Panc1 (cell line): ENCODE results near the gene AGBL1. TPM values are rescaled to one million over a fixed set of nuclear protein-coding genes. Genes with fewer than 3 reads are reported as not detected.

ENCODE experiments used
- ATAC-seq: fragments of 200-7000 bp; cut with Tn5 transposase; 2 replicates; pipeline ENCODE4 v1.9.1; 2020; ENCODE audit warnings: mild to moderate bottlenecking, moderate library complexity
- BruUV-seq: library from RNA; stranded (reverse); fragments of 400-500 nt; replicated peaks from 2 replicates; lab custom pipeline; 2021; lab: Mats Ljungman, UMichigan
- CTCF ChIA-PET: fragments of 300-600 bp; sonication (Branson Sonifier 250); formaldehyde crosslinking; loops from one replicate; lab custom pipeline; 2022; ENCODE audit warnings: antibody characterized with exemption; lab: Charles Lee
- POLR2A ChIA-PET: fragments of 300-600 bp; sonication (Branson Sonifier 250); formaldehyde crosslinking; loops from one replicate; lab custom pipeline; 2022; ENCODE audit warnings: antibody characterized with exemption; lab: Charles Lee
- DNase-seq: peaks from one replicate; pipeline ENCODE4 v3.0.0-alpha.2; 2010; ENCODE audit warnings: low read depth, low spot score
- H3K27ac ChIP-seq: 2 replicates; pipeline ENCODE4 v1.5.1; 2011; ENCODE audit warnings: mild to moderate bottlenecking, low read length, inconsistent platforms
- H3K27me3 ChIP-seq: fragments of 200-500 bp; sonication (Bioruptor generic); 2 replicates; pipeline ENCODE4 v1.6.0; 2014; ENCODE audit warnings: low read length, inconsistent platforms; ENCODE audit not compliant: control insufficient read depth, insufficient read depth
- H3K36me3 ChIP-seq: fragments of 200-500 bp; sonication (Bioruptor generic); 2 replicates; pipeline ENCODE4 v1.5.1; 2014; ENCODE audit warnings: inconsistent platforms, mild to moderate bottlenecking, low read length, moderate library complexity; ENCODE audit not compliant: control insufficient read depth, insufficient read depth
- H3K4me1 ChIP-seq: 2 replicates; pipeline ENCODE4 v1.5.1; 2011; ENCODE audit warnings: inconsistent platforms, mild to moderate bottlenecking, low read length, moderate library complexity; ENCODE audit not compliant: control insufficient read depth, insufficient read depth
- H3K4me3 ChIP-seq, 2 experiments: 2 replicates each; pipeline ENCODE4 v1.5.1; 2011 to 2012; ENCODE audit warnings: low read depth in 2 of 2, low read length in 2 of 2, mild to moderate bottlenecking in 2 of 2, inconsistent platforms in 1 of 2, moderate library complexity in 1 of 2
- H3K9me3 ChIP-seq: fragments of 200-500 bp; sonication (Bioruptor generic); 2 replicates; pipeline ENCODE4 v1.5.1; 2014; ENCODE audit warnings: low read depth, mild to moderate bottlenecking, inconsistent platforms, low read length, moderate library complexity; ENCODE audit not compliant: control insufficient read depth, insufficient read depth
- CTCF ChIP-seq: fragments of 450-650 bp; IDR thresholded peaks from 2 replicates; pipeline ENCODE4 v1.5.1; 2017; ENCODE audit warnings: mild to moderate bottlenecking
- POLR2AphosphoS5 ChIP-seq: IDR thresholded peaks from 2 replicates; pipeline ENCODE4 v1.6.1; 2012; ENCODE audit warnings: mild to moderate bottlenecking, low read depth, low read length, moderate library complexity
- SIN3A ChIP-seq: IDR thresholded peaks from 2 replicates; pipeline ENCODE4 v1.6.1; 2012; ENCODE audit warnings: low read depth, mild to moderate bottlenecking, low read length, moderate library complexity, borderline replicate concordance; ENCODE audit not compliant: insufficient read depth
- TCF7L2 ChIP-seq: IDR thresholded peaks from 2 replicates; pipeline ENCODE4 v1.6.1; 2011; ENCODE audit warnings: mild to moderate bottlenecking, low read depth, low read length, inconsistent platforms
- in situ Hi-C: cut with HindIII; loops from 2 replicates; pipeline ENCODE4 v1.10.0; 2016; ENCODE audit warnings: low sequenced_read_pairs, low pct_unique_long_range_greater_than_20kb
- intact Hi-C: fragments of 100-400 bp; cut with micrococcal nuclease; formaldehyde crosslinking; loops from one replicate; pipeline ENCODE4 v1.10.0; 2022; ENCODE audit not compliant: unreplicated experiment
- total RNA-seq: library from RNA; stranded (reverse); gene quantifications from one replicate; pipeline ENCODE4 v1.2.1, GENCODE V29; 2021; ENCODE audit not compliant: unreplicated experiment
- TF ChIP-seq, protein P1 (sequence below), 2 experiments: IDR thresholded peaks; 2 replicates each; pipeline ENCODE4 v1.6.1; 2011 to 2012; ENCODE audit warnings: low read depth in 2 of 2, control low read depth in 1 of 2, low read length in 1 of 2, mild to moderate bottlenecking in 1 of 2, moderate library complexity in 1 of 2; ENCODE audit not compliant: insufficient read depth in 1 of 2

AGBL1 gene
- total RNA-seq, 1 experiment from 2014 or later = not detected

- H3K27me3 ChIP-seq = no peaks in the 10 kb centered on the region
- intact Hi-C loops (no loop called here), in situ Hi-C loops (no loop called here)
- no peak overlapping the region for H3K27ac ChIP-seq
- DNase-seq (no peak), ATAC-seq (no peak)
- H3K9me3 ChIP-seq = no peaks in the 10 kb centered on the region
- POLR2A ChIA-PET = no interaction called here
- H3K4me1 ChIP-seq = no peaks in the 10 kb centered on the region
- TF ChIP-seq SIN3A = no peak
- no TSS peak for BruUV-seq
- no peak overlapping the region for H3K4me3 ChIP-seq
- CTCF ChIA-PET = no interaction called here
- H3K36me3 ChIP-seq = no peaks in the 10 kb centered on the region
These were observed 414.8 kb downstream of the AGBL1 start for GRCh38 chr15:86494475-86494874.

GRCh38 chr15:86502301-86502700 is 422.6 kb downstream of the AGBL1 start:
- BruUV-seq = no TSS peak
- DNase-seq = no peak
- POLR2A ChIA-PET = no interaction called here
- peaks cover 8% of the 10 kb centered on the region; the same call in 1 of the 2 replicates for H3K9me3 ChIP-seq
- intact Hi-C loops = no loop called here
- TF ChIP-seq TCF7L2 (no peak), CTCF (no peak), SIN3A (no peak), POLR2AphosphoS5 (no peak)
- TF ChIP-seq, protein P1, sequence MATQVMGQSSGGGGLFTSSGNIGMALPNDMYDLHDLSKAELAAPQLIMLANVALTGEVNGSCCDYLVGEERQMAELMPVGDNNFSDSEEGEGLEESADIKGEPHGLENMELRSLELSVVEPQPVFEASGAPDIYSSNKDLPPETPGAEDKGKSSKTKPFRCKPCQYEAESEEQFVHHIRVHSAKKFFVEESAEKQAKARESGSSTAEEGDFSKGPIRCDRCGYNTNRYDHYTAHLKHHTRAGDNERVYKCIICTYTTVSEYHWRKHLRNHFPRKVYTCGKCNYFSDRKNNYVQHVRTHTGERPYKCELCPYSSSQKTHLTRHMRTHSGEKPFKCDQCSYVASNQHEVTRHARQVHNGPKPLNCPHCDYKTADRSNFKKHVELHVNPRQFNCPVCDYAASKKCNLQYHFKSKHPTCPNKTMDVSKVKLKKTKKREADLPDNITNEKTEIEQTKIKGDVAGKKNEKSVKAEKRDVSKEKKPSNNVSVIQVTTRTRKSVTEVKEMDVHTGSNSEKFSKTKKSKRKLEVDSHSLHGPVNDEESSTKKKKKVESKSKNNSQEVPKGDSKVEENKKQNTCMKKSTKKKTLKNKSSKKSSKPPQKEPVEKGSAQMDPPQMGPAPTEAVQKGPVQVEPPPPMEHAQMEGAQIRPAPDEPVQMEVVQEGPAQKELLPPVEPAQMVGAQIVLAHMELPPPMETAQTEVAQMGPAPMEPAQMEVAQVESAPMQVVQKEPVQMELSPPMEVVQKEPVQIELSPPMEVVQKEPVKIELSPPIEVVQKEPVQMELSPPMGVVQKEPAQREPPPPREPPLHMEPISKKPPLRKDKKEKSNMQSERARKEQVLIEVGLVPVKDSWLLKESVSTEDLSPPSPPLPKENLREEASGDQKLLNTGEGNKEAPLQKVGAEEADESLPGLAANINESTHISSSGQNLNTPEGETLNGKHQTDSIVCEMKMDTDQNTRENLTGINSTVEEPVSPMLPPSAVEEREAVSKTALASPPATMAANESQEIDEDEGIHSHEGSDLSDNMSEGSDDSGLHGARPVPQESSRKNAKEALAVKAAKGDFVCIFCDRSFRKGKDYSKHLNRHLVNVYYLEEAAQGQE (IDR thresholded peaks at IDR 0.05; ENCODE audit: insufficient read depth in 1 of 2, low read depth in 2 of 2, low read length in 1 of 2) = no peak
- no peak overlapping the region for H3K4me3 ChIP-seq
- no peaks in the 10 kb centered on the region for H3K27me3 ChIP-seq
- CTCF ChIA-PET = no interaction called here
- no peaks in the 10 kb centered on the region for H3K36me3 ChIP-seq
- H3K27ac ChIP-seq = no peak overlapping the region
- in situ Hi-C loops = no loop called here
- H3K4me1 ChIP-seq = no peaks in the 10 kb centered on the region
- no peak for ATAC-seq

- peaks cover 8% of the 10 kb centered on the region; the same call in 1 of the 2 replicates for H3K9me3 ChIP-seq
- CTCF ChIA-PET = interaction anchor here (0.6 kb wide), 1 partner anchor 671 kb away, joined by 8 read pairs; no protein-coding TSS in a partner anchor
- intact Hi-C loops = no loop called here
- no TSS peak for BruUV-seq
- H3K4me3 ChIP-seq = no peak overlapping the region
- H3K27ac ChIP-seq = no peak overlapping the region
- DNase-seq (no peak), ATAC-seq (no peak)
- H3K27me3 ChIP-seq = no peaks in the 10 kb centered on the region
- POLR2A ChIA-PET = no interaction called here
- no peaks in the 10 kb centered on the region for H3K4me1 ChIP-seq
- TF ChIP-seq CTCF = no peak
- H3K36me3 ChIP-seq = no peaks in the 10 kb centered on the region
- in situ Hi-C loops = no loop called here
These were observed 426.3 kb downstream of the AGBL1 start for GRCh38 chr15:86505951-86506350.
